ENCODE measurements around the gene YJU2.
A peak's percentile ranks its signal among the peaks of the same experiment; 100 is the strongest.
"Not testable (repeated sequence)": the region's sequence is repeated elsewhere in the genome, so short reads cannot be mapped to it uniquely, and the experiment has no call there.

The YJU2 gene
- total RNA-seq: 11.0 to 25.4 (median 15.8) reads per million in 17 experiments

- DNase-seq: peak; percentile 100
These were observed at the start of gene YJU2 for GRCh38 chr19:4246767-4247593. Gene YJU2 (plus strand): TSS chr19:4247080. CDS start chr19:4247147, 67 bp downstream.

- no peak for DNase-seq
These were observed 49.7 kb upstream of the YJU2 start for GRCh38 chr19:4197228-4197624.

- DNase-seq: no peak
These were observed 49.0 kb upstream of the YJU2 start for GRCh38 chr19:4197625-4198466.

- DNase-seq: no peak
These were observed 48.3 kb upstream of the YJU2 start for GRCh38 chr19:4198467-4199126.

GRCh38 chr19:4199699-4200293 lies 47.1 kb upstream of the YJU2 start:
- no peak for DNase-seq

GRCh38 chr19:4200940-4201542 lies 45.8 kb upstream of the YJU2 start:
- DNase-seq: no peak

GRCh38 chr19:4201798-4202197 lies 45.1 kb upstream of the YJU2 start:
- no peak for DNase-seq

- peak in 3 of 4 experiments; percentile 34 to 42 (median 40) for DNase-seq
These were observed 39.9 kb upstream of the YJU2 start for GRCh38 chr19:4206818-4207484.

- peak; percentile 29 to 60 (median 48) for DNase-seq
These were observed 38.3 kb upstream of the YJU2 start for GRCh38 chr19:4208385-4209094.

- no peak for DNase-seq
These were observed 36.6 kb upstream of the YJU2 start for GRCh38 chr19:4210166-4210731.

- no peak for DNase-seq
These were observed 33.8 kb upstream of the YJU2 start for GRCh38 chr19:4213116-4213515.

- DNase-seq: no peak
These were observed 31.1 kb upstream of the YJU2 start for GRCh38 chr19:4215807-4216206.

GRCh38 chr19:4216846-4217245 lies 30.0 kb upstream of the YJU2 start:
- no peak for DNase-seq

GRCh38 chr19:4217429-4218264 lies 29.2 kb upstream of the YJU2 start:
- DNase-seq: no peak

GRCh38 chr19:4218523-4218922 lies 28.4 kb upstream of the YJU2 start:
- DNase-seq: not testable (repeated sequence)

GRCh38 chr19:4220188-4220587 lies 26.7 kb upstream of the YJU2 start:
- DNase-seq: no peak

- no peak for DNase-seq
These were observed 22.4 kb upstream of the YJU2 start for GRCh38 chr19:4224470-4224869.

- DNase-seq: no peak
These were observed 21.0 kb upstream of the YJU2 start for GRCh38 chr19:4225885-4226284.

GRCh38 chr19:4227771-4228170 lies 19.1 kb upstream of the YJU2 start:
- no peak for DNase-seq

- DNase-seq: no peak
These were observed 18.1 kb upstream of the YJU2 start for GRCh38 chr19:4228765-4229178.

Data from suppressor macrophage (primary cell).